ENCODE data around the gene RPS6KA1. TPM values are rescaled to one million over a fixed set of nuclear protein-coding genes. Genes with fewer than 3 reads are reported as not detected.

The RPS6KA1 gene
- total and polyA plus RNA-seq, 2 donors (not counting 1 experiment from before 2014, with no cell fraction given): 0.64 to 1.7 TPM

DNA sequence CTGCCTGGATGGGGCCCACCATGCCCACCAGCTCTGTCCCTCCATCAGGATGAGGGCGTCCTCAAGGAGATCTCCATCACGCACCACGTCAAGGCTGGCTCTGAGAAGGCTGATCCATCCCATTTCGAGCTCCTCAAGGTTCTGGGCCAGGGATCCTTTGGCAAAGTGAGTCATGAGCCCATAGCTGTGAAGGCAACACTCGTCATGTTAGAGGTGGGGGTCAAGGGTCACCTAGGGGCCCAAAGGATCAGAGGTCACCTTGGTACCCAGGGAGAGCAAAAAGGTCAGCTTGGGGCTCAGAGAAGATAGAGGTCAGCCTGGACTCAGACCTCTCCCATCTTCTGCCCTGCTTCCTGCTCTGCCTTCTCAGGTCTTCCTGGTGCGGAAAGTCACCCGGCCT, 17.3 kb downstream of the RPS6KA1 start:
- no peaks in the 10 kb centered on the region for H3K4me1 ChIP-seq (ENCODE audit: control insufficient read depth, extremely low read depth, insufficient read depth, low read length)
- H3K36me3 ChIP-seq (ENCODE audit: control insufficient read depth, insufficient read depth, low read length): no peaks in the 10 kb centered on the region
- no peak overlapping the region for H3K9ac ChIP-seq (ENCODE audit: insufficient read depth, low read length)
- no peak overlapping the region for H3K4me3 ChIP-seq (replicated peaks in 1 of 4; ENCODE audit: control extremely low read depth in 1 of 4, insufficient read depth in 1 of 4, low read depth in 3 of 4, low read length in 4 of 4)
- no peak overlapping the region for H3K4me2 ChIP-seq (ENCODE audit: extremely low read depth, insufficient read depth, low read length)
- no peaks in the 10 kb centered on the region for H3K9me3 ChIP-seq (ENCODE audit: control insufficient read depth, insufficient read depth, low read depth, low read length)
- H2AFZ ChIP-seq (ENCODE audit: low read length): no peak overlapping the region
- no peak for TF ChIP-seq EZH2 (IDR thresholded peaks at IDR 0.05; ENCODE audit: low read length, missing control alignments)
- TF ChIP-seq, protein P1, sequence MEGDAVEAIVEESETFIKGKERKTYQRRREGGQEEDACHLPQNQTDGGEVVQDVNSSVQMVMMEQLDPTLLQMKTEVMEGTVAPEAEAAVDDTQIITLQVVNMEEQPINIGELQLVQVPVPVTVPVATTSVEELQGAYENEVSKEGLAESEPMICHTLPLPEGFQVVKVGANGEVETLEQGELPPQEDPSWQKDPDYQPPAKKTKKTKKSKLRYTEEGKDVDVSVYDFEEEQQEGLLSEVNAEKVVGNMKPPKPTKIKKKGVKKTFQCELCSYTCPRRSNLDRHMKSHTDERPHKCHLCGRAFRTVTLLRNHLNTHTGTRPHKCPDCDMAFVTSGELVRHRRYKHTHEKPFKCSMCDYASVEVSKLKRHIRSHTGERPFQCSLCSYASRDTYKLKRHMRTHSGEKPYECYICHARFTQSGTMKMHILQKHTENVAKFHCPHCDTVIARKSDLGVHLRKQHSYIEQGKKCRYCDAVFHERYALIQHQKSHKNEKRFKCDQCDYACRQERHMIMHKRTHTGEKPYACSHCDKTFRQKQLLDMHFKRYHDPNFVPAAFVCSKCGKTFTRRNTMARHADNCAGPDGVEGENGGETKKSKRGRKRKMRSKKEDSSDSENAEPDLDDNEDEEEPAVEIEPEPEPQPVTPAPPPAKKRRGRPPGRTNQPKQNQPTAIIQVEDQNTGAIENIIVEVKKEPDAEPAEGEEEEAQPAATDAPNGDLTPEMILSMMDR (conservative IDR thresholded peaks at IDR 0.05 in 1 of 2, IDR thresholded peaks at IDR 0.05 in 1 of 2; ENCODE audit: low read depth in 1 of 2, low read length in 2 of 2): no peak
- no peaks in the 10 kb centered on the region for H3K79me2 ChIP-seq (ENCODE audit: control insufficient read depth, insufficient read depth, low read length)
- no peaks in the 10 kb centered on the region for H3K27me3 ChIP-seq (ENCODE audit: control insufficient read depth, insufficient read depth, low read length)
- no peak overlapping the region for H3K27ac ChIP-seq (ENCODE audit: insufficient read depth, low read length)
- DNase-seq (ENCODE audit: low read depth in 2 of 2): no peak
- H4K20me1 ChIP-seq (ENCODE audit: control insufficient read depth, extremely low read depth, insufficient read depth, low read length): no peaks in the 10 kb centered on the region

DNA sequence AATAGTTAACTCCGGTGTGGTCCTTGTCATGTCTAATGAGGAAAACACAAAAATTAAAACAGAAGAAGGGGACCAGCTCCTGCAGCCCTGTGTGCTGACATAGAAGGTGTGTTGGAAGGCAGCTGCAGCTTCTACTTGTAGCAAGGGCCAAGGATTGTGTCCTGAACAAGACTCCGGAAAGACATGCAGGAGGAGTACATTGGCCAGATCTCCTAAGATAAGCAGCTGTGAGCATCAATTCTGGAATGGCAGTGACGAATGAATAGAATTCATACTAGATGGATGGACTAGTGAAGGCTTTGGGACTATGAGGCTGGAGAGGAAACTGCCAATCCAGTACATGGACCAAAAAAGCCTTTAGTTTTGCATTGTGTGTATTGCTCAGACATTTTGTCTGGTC, 19.3 kb downstream of the RPS6KA1 start:
- Histone ChIP-seq H3K79me2 (ENCODE audit: control insufficient read depth, insufficient read depth, low read length) (no peaks in the 10 kb centered on the region), H4K20me1 (ENCODE audit: control insufficient read depth, extremely low read depth, insufficient read depth, low read length) (no peaks in the 10 kb centered on the region), H3K4me3 (replicated peaks in 1 of 4; ENCODE audit: control extremely low read depth in 1 of 4, insufficient read depth in 1 of 4, low read depth in 3 of 4, low read length in 4 of 4) (no peak overlapping the region), H3K4me1 (ENCODE audit: control insufficient read depth, extremely low read depth, insufficient read depth, low read length) (no peaks in the 10 kb centered on the region), H3K27ac (ENCODE audit: insufficient read depth, low read length) (no peak overlapping the region), H3K4me2 (ENCODE audit: extremely low read depth, insufficient read depth, low read length) (no peak overlapping the region), H3K27me3 (ENCODE audit: control insufficient read depth, insufficient read depth, low read length) (no peaks in the 10 kb centered on the region), H3K9ac (ENCODE audit: insufficient read depth, low read length) (no peak overlapping the region), H3K36me3 (ENCODE audit: control insufficient read depth, insufficient read depth, low read length) (no peaks in the 10 kb centered on the region), H2AFZ (ENCODE audit: low read length) (no peak overlapping the region), H3K9me3 (ENCODE audit: control insufficient read depth, insufficient read depth, low read depth, low read length) (no peaks in the 10 kb centered on the region)
- TF ChIP-seq, protein P1 (conservative IDR thresholded peaks at IDR 0.05 in 1 of 2, IDR thresholded peaks at IDR 0.05 in 1 of 2; ENCODE audit: low read depth in 1 of 2, low read length in 2 of 2): no peak
- TF ChIP-seq EZH2 (IDR thresholded peaks at IDR 0.05; ENCODE audit: low read length, missing control alignments): no peak
- DNase-seq (ENCODE audit: low read depth in 2 of 2): no peak

DNA sequence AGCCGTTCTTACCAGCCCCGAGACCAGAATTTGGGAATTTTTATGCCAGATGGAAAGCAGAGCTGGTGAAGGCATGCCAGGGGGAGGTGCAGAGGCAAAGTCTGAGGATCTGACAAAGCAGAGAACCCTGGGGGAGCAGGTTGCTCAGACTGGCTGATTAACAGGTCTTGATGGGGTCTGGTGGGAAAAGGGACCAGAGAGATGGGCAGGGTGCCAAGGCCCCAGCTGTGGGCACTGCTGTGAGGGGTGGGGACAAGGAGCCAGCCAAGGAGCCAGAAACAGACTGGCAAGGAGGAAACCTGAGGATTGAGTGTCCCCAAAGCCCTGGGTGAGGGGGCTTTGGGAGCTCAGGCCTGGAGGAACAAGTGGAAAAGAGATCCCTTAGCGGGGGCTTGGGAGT, 21.4 kb downstream of the RPS6KA1 start:
- Histone ChIP-seq H2AFZ (ENCODE audit: low read length) (no peak overlapping the region), H3K36me3 (ENCODE audit: control insufficient read depth, insufficient read depth, low read length) (no peaks in the 10 kb centered on the region), H3K4me1 (ENCODE audit: control insufficient read depth, extremely low read depth, insufficient read depth, low read length) (no peaks in the 10 kb centered on the region), H3K4me2 (ENCODE audit: extremely low read depth, insufficient read depth, low read length) (no peak overlapping the region), H3K79me2 (ENCODE audit: control insufficient read depth, insufficient read depth, low read length) (no peaks in the 10 kb centered on the region), H4K20me1 (ENCODE audit: control insufficient read depth, extremely low read depth, insufficient read depth, low read length) (no peaks in the 10 kb centered on the region), H3K27me3 (ENCODE audit: control insufficient read depth, insufficient read depth, low read length) (no peaks in the 10 kb centered on the region), H3K4me3 (replicated peaks in 1 of 4; ENCODE audit: control extremely low read depth in 1 of 4, insufficient read depth in 1 of 4, low read depth in 3 of 4, low read length in 4 of 4) (no peak overlapping the region), H3K9ac (ENCODE audit: insufficient read depth, low read length) (no peak overlapping the region), H3K9me3 (ENCODE audit: control insufficient read depth, insufficient read depth, low read depth, low read length) (no peaks in the 10 kb centered on the region), H3K27ac (ENCODE audit: insufficient read depth, low read length) (no peak overlapping the region)
- no peak for DNase-seq (ENCODE audit: low read depth in 2 of 2)
- TF ChIP-seq, protein P1 (conservative IDR thresholded peaks at IDR 0.05 in 1 of 2, IDR thresholded peaks at IDR 0.05 in 1 of 2; ENCODE audit: low read depth in 1 of 2, low read length in 2 of 2): no peak
- TF ChIP-seq EZH2 (IDR thresholded peaks at IDR 0.05; ENCODE audit: low read length, missing control alignments): no peak
